HCT116 (cell line): ENCODE results near the gene CAPG.
"Not testable (repeated sequence)": the region's sequence is repeated elsewhere in the genome, so short reads cannot be mapped to it uniquely, and the experiment has no call there.

Experiments
- CBX3 ChIP-seq: IDR thresholded peaks from 2 replicates; pipeline ENCODE4 v1.6.1; 2012; ENCODE audit warnings: low read depth
- CTCF ChIP-seq, 3 experiments: fragments of 200-600 bp in 1 of 3; sonication (generic) in 1 of 3; IDR thresholded peaks in 2 of 3; conservative IDR thresholded peaks in 1 of 3; 2 replicates each; pipeline ENCODE4 v1.5.1; 2012 to 2017; ENCODE audit warnings: low read depth in 2 of 3, low read length in 2 of 3, antibody characterized with exemption in 1 of 3, borderline replicate concordance in 1 of 3, control low read depth in 1 of 3, mild to moderate bottlenecking in 1 of 3, mixed read lengths in 1 of 3, mixed run types in 1 of 3, moderate library complexity in 1 of 3; ENCODE audit not compliant: insufficient read depth in 1 of 3
- EZH2 ChIP-seq: fragments of 200-600 bp; sonication (generic); IDR thresholded peaks from 2 replicates; pipeline ENCODE4 v1.6.1; 2017; ENCODE audit warnings: antibody characterized with exemption, mixed run types
- MAX ChIP-seq: IDR thresholded peaks from 2 replicates; pipeline ENCODE4 v1.6.1; 2012
- POLR2A ChIP-seq: IDR thresholded peaks from 2 replicates; pipeline ENCODE4 v1.7.0; 2011; ENCODE audit warnings: borderline replicate concordance; ENCODE audit not compliant: insufficient read depth, insufficient read length; ENCODE audit errors: extremely low read depth
- POLR2AphosphoS5 ChIP-seq: IDR thresholded peaks from 2 replicates; pipeline ENCODE4 v1.6.1; 2011; ENCODE audit warnings: mild to moderate bottlenecking, low read depth, low read length, moderate library complexity
- RAD21 ChIP-seq: IDR thresholded peaks from 2 replicates; pipeline ENCODE4 v1.6.1; 2012; ENCODE audit warnings: low read depth, mild to moderate bottlenecking
- REST ChIP-seq: IDR thresholded peaks from 2 replicates; pipeline ENCODE4 v1.6.1; 2012; ENCODE audit warnings: low read depth
- SIN3A ChIP-seq: IDR thresholded peaks from 2 replicates; pipeline ENCODE4 v1.6.1; 2012; ENCODE audit warnings: low read depth
- ZBTB33 ChIP-seq: IDR thresholded peaks from 2 replicates; pipeline ENCODE4 v1.6.1; 2011; ENCODE audit warnings: mild to moderate bottlenecking, low read length, moderate library complexity; ENCODE audit not compliant: insufficient replicate concordance; ENCODE audit errors: extremely low read depth
- ZFX ChIP-seq: fragments of 450-650 bp; IDR thresholded peaks from 2 replicates; pipeline ENCODE4 v1.6.1; 2017

GRCh38 chr2:85362653-85363387 is 47.3 kb downstream of the CAPG start:
- TF ChIP-seq SIN3A; RAD21; CTCF (IDR thresholded peaks at IDR 0.05 in 2 of 3, conservative IDR thresholded peaks at IDR 0.05 in 1 of 3; ENCODE audit: borderline replicate concordance in 1 of 3, insufficient read depth in 1 of 3, low read depth in 2 of 3, low read length in 2 of 3); POLR2AphosphoS5; EZH2; ZFX; REST; POLR2A; MAX; CBX3; ZBTB33: not testable (repeated sequence)
